GM12801 (cell line): ENCODE measurements around the gene C4B.

Source experiments
- TF ChIP-seq, protein P1 (sequence below): IDR thresholded peaks from one replicate; pipeline ENCODE4 v1.5.1; 2011; ENCODE audit warnings: control low read depth; ENCODE audit not compliant: insufficient read length; ENCODE audit errors: extremely low read depth

The C4B gene

DNA sequence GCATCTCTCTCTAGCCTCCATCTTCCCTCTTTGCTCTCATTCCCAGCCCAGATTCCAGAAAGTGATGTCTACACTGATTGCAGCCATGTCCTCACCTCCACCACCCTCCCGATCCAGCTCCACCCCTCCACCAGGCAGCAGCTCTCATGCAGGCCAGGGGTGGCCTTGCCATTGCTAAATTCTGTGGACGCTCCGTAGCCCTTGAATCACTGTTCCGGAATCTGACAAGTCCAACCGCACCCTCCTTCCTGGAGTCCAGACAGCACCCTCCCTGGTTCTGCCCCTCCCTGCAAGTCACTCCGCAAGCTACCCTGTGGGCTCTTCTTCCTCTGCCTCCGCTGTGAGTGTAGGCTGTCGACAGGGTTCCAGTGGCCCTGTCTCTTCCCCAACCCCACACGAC, 68.3 kb downstream of the C4B start:
- TF ChIP-seq, protein P1, sequence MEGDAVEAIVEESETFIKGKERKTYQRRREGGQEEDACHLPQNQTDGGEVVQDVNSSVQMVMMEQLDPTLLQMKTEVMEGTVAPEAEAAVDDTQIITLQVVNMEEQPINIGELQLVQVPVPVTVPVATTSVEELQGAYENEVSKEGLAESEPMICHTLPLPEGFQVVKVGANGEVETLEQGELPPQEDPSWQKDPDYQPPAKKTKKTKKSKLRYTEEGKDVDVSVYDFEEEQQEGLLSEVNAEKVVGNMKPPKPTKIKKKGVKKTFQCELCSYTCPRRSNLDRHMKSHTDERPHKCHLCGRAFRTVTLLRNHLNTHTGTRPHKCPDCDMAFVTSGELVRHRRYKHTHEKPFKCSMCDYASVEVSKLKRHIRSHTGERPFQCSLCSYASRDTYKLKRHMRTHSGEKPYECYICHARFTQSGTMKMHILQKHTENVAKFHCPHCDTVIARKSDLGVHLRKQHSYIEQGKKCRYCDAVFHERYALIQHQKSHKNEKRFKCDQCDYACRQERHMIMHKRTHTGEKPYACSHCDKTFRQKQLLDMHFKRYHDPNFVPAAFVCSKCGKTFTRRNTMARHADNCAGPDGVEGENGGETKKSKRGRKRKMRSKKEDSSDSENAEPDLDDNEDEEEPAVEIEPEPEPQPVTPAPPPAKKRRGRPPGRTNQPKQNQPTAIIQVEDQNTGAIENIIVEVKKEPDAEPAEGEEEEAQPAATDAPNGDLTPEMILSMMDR = no peak

DNA sequence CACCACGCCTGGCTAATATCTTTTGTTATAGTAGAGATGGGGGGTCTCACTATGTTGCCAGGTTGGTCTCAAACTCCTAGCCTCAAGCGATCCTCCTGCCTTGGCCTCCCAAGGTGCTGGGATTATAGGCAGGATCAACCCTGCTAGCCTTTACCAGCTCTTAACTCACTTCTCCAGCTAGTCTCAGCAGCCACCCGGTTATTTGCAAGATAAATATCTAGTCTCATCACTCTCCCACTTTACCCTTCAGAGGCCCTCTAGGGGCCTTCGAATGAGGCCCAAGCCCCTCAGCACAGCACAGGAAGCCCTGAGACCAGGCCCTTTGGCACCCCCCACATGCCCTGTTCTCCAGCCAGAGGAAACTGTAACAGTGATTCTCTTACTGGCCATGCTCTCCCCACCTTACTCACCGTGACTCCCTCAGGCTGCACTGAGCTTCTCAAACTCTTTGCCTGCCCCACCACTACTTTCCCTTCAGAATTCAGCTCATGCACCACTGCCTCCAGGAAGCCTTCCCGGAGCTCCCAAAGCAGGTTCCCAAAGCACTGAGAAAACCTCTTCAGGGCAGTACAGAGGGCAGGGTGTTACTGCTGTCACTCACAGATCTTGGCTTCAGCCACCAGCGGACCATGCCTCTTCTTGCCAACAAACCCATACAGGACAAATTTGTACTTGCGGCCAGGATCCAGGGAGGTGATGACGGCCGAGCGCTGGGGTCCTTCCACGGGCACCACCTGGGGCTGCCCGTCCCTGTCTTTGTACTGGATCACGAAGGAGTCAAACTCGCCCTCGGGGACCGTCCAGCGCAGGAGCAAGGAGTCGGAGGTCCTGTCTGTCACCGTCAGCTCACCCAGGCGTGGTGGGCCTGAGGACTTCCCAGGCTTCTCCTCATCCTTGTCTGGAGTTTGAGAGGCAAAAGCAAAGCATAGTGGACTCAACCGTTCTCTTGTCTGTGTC, 69.5 kb downstream of the C4B start:
- TF ChIP-seq, protein P1 = no peak

DNA sequence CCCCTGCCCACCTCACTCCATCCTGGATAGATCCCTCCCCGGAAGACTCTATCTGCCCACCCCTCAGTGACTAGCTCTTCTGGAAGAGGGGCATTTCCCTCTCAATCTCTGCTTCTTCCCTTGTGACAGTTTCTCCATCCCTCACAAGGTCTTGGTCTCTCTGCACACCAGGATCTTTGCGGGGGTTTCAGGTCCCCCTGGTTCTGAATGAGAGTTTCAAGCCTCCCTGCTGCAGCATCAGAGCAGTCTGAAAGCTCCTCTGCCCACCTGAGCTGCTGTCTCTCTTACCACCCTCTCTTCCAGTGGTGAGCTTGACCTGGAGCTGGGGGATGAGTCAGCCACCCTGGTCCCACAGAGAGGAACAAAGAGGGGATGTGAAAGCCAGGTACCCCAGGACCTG, 70.2 kb downstream of the C4B start:
- TF ChIP-seq, protein P1 = no peak
